EL (cell line): ENCODE results near the gene TLE1.

Experiments used
- DNase-seq: peaks from one replicate; pipeline ENCODE4 v3.0.0-alpha.2; 2016

The TLE1 gene

GRCh38 chr9:81686614-81687520 lies 2.5 kb downstream of the TLE1 start:
- peak; percentile 86 for DNase-seq

- DNase-seq = peak; percentile 38
These were observed 3.4 kb downstream of the TLE1 start for GRCh38 chr9:81685763-81686613.

- no peak for DNase-seq
These were observed 4.7 kb downstream of the TLE1 start for GRCh38 chr9:81684635-81685034.

DNA sequence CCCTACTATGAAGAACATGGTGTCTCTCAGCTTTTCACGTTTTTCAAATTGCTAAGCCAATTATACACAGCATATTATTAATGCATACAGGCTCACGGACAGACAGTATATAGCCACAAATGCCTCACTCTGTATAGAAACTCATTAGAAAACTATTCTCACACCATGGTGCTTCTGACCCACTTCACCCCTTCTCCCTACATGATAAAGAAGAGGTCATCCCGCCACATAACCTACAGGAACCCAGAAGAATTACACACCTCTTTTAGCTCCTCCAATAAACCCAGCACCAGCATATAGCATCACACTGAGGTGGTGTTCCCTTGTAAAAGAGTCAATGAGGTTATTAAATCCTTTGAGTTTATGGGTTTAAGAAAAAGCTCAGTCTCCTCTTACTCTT lies 5.6 kb downstream of the TLE1 start:
- DNase-seq = no peak

DNA sequence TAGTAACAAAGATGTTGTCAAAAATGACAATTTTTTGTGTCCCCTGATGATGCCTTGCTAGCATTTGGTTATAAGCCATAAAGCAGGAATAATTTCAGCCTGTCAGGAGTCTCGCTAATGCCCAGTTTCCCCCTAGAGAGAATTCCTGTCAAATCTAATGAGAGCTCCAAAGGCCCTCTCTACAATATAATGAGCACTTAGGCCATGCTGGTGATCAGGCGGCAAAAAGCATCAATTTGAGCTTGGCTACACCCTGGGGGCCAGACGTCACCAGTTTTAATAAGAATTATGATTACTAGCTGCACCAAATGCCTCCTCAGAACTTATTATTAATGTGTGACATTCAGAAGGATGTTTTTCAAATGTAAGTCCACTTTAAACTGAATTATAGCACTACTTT lies 6.1 kb downstream of the TLE1 start:
- no peak for DNase-seq

DNA sequence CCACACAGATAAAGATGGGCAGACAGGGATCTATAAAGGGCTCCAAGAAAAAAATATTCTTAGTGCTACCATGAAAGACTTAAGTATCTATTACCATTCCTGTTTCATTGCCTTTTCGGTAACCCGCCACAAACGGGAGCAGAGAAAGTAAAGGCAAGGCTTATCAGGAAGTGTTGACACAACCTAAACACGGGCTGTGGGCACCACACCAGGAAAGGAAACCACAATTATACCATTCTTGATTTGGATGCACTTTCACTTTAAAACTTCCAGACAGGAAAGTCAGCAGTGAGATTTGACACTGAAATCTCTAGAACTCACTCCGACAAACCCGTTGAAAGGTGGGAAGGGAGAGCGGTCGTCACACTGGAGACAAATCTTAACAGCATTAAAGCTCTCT lies 6.5 kb downstream of the TLE1 start:
- DNase-seq = no peak

GRCh38 chr9:81682177-81682576 lies 7.2 kb downstream of the TLE1 start:
- DNase-seq = no peak

- DNase-seq = no peak
These were observed 8.8 kb downstream of the TLE1 start for GRCh38 chr9:81680506-81680905.

- DNase-seq = no peak
These were observed 9.3 kb downstream of the TLE1 start for GRCh38 chr9:81680006-81680405.

DNA sequence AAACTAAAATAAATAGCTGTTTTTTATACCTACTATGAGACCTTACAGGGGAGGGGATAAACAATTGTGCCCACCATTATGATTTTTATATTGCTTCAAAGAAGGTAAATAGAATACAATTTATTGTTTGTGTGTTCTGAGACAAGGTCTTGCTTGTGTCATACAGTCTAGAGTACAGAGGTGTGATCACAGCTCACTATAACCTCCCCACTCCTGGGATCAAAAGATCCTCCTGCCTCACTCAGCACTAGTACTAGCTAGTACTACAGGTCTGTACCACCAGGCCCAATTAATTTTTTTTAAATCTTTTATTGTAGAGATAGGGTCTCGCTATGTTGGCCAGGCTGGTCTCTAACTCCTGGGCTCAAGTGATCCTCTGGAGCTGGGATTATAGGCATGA lies 11.3 kb downstream of the TLE1 start:
- DNase-seq = no peak

DNA sequence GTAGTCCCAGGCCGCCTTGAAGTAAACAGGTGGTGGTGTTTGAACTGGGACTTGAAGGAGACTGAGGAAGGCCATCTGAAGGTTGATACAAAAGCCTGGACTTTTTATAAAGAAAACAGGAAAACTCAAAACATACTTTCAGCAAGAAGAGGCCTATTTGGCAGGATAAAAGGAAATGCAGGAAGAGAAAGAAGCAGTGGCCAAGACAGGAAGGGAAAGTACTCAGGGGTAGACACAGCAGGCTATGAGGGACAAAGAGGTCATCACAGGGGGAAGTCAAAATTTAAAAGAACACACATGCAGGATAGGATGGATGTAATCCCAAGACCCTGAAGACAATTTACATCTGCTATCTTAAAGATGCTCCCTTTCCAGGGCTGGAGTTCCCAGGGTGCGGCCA lies 13.0 kb downstream of the TLE1 start:
- DNase-seq = no peak

DNA sequence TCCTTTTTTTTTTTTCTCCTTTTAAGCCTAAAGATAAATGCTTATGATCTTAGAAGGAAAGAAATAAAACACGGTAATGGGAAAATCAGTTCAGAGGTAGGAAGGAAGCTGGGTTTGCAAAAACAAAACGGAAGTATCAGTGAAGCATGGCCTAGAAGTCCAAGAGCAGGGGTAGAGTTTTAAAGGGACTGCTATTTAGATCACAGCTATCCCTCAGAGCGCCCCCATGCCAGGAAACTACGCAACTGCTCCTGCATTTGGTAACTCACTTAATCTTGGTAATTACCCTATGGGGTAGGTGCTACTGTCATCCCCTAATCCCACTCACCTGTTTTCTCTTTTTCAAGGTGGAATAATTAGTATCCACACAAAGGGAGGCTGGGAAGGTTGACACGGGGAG lies 16.0 kb downstream of the TLE1 start:
- DNase-seq = no peak

DNA sequence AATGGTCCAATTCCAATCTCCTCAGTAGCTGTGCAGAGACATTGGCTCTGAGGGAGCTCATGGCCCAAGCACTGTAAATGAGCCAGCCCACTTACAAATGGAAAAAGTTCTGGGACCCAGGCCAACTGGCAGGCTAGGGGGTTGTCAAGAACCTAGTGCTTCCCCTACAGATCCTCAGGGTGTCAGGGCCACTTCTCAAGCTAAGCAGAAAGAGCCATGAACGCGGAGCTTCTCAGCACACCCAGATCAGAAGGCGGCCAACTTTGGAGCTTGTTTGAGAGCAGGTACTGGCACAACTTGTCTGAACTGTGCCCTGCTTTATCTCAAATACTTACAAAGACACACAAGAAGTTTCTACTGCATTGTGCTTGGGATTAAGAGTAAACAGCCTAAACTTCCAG lies 17.5 kb downstream of the TLE1 start:
- DNase-seq = no peak

- DNase-seq = no peak
These were observed 19.5 kb downstream of the TLE1 start for GRCh38 chr9:81669866-81670265.

GRCh38 chr9:81669041-81669651 lies 20.2 kb downstream of the TLE1 start:
- no peak for DNase-seq

DNA sequence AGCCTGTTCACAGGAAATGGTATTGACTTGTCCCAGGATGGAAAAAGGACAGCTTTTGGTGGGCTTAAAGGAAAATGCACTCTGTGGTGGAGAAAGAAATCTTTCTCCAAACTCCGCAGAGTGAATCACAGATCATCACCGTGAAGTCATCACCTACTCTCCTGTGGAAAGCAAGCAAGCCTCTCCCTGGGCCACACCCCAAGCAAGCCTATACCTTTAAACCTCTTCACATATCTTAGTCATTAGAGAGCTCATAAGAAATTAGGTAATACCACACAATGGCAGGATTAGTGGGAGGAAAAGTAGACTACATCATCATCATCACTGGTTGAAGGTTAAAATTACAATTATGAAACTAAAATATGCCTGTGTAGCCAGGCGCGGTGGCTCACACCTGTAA lies 23.2 kb downstream of the TLE1 start:
- no peak for DNase-seq

GRCh38 chr9:81665322-81665871 lies 23.9 kb downstream of the TLE1 start:
- no peak for DNase-seq

DNA sequence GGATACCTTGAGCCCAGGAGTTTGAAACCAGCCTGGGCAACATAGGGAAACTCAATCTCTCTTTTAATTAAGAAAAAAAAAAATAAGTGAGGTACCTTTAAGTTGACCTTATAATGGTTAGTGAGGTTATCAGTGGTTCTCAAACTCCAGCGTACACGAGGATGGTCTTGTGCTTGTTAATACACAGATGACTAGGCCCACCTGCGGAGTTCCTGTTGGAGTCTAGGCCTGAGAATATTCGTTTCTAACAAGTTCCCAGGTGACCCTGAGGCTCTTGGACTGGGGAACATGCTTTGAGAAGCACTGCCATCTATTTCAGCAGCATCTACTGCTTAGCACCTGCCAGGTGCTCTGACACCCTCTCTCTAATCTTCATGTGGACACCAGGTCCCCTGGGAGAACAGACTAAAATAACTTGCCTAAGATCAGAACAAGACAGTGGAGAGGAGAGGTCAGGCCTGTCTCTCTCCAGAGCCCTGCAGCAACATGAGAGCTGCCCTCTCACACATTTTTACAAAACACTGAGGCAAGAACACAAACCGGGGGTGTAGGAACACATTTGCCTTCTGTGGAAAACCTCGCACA lies 24.6 kb downstream of the TLE1 start:
- no peak for DNase-seq

DNA sequence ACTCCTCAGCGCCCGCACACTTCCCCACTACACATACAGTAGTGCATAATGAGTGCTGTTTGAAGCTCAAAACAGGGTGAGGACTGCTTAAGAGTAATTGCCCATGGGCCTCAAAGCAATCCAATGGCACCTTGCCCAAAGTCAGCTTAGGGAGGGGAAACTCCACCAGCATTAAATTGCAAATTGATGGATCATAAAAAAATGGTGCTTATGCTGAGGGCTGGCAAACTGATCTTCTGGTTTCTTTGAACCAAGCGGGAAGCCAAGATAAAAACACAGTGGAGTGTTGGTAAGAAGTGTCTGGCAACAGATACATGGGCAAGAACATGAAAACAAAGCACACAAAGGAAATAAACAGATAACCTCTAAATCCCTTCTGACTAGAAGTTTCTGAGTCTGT lies 28.0 kb downstream of the TLE1 start:
- no peak for DNase-seq

DNA sequence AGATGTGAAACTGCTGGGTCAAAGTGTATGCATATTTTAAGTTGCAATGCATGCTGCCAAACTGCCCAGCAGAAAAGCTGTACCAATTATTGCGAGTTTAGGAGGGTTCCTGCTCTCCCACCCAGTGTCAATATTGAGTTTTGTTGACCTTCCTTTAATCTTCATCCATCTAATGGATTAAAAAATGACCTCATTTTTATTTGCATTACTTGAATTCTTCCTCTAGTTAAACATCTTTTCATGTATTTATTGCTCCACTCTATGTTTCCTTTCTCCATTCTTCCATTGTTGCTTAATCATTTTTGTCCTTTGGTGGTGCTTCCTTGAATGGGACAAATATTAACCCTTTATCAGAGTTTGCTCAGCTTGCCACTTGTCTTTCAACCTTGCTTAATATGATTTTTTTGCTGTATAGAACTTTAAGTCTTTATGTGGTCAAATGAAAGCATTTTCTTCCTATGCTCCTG lies 32.4 kb downstream of the TLE1 start:
- no peak for DNase-seq

GRCh38 chr9:81656004-81656403 lies 33.3 kb downstream of the TLE1 start:
- DNase-seq = no peak

DNA sequence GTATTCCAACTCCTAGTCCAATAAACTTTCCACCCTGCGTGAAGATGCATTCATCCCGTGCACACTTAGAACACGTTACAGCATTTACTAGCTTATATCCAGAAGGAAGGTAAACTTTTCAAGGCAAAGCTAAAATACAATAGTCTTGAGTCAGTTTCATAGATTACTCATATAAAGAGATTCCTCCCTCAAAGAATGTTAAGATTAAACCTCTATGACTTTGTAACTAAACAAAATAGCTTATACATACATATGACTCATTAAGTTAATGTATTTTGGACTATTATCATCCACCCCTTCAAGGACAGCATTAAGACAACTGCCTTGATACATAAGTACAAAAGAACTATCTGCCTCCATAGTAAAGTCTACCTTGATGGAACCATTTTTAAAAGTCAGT lies 36.1 kb downstream of the TLE1 start:
- peak; percentile 47 for DNase-seq
